Islet precursor cell (in vitro differentiated cells): ENCODE results near the gene KIAA0753.

Source experiments
- DNase-seq: peaks from one replicate; pipeline ENCODE4 v3.0.0-alpha.2; 2018

The KIAA0753 gene

GRCh38 chr17:6640536-6641246 lies at the start of gene KIAA0753, which contains the start of gene TXNDC17:
KIAA0753 (minus strand) TSS chr17:6640711; CDS start chr17:6635103, 5,608 bp downstream.
TXNDC17 (plus strand) TSS chr17:6641060; CDS start chr17:6641083, 23 bp downstream.
- DNase-seq = peak; percentile 98

GRCh38 chr17:6688944-6689343 lies 48.4 kb upstream of the KIAA0753 start:
- DNase-seq = no peak

GRCh38 chr17:6686026-6686425 lies 45.5 kb upstream of the KIAA0753 start:
- DNase-seq = no peak

GRCh38 chr17:6684881-6685767 lies 44.6 kb upstream of the KIAA0753 start:
- DNase-seq = no peak

- no peak for DNase-seq
These were observed 43.9 kb upstream of the KIAA0753 start for GRCh38 chr17:6684460-6684783.

- no peak for DNase-seq
These were observed 43.4 kb upstream of the KIAA0753 start for GRCh38 chr17:6683730-6684459.

GRCh38 chr17:6683081-6683684 lies 42.7 kb upstream of the KIAA0753 start:
- no peak for DNase-seq

- DNase-seq = no peak
These were observed 41.8 kb upstream of the KIAA0753 start for GRCh38 chr17:6682339-6682738.

GRCh38 chr17:6681671-6682070 lies 41.2 kb upstream of the KIAA0753 start:
- DNase-seq = no peak

- DNase-seq = no peak
These were observed 40.7 kb upstream of the KIAA0753 start for GRCh38 chr17:6681176-6681575.

- no peak for DNase-seq
These were observed 38.7 kb upstream of the KIAA0753 start for GRCh38 chr17:6679241-6679640.

- no peak for DNase-seq
These were observed 37.4 kb upstream of the KIAA0753 start for GRCh38 chr17:6677946-6678345.

- DNase-seq = no peak
These were observed 36.8 kb upstream of the KIAA0753 start for GRCh38 chr17:6677158-6677831.

GRCh38 chr17:6676802-6677157 lies 36.3 kb upstream of the KIAA0753 start:
- no peak for DNase-seq

- no peak for DNase-seq
These were observed 34.8 kb upstream of the KIAA0753 start for GRCh38 chr17:6675201-6675825.

- no peak for DNase-seq
These were observed 34.1 kb upstream of the KIAA0753 start for GRCh38 chr17:6674586-6674985.

- DNase-seq = peak; percentile 49
These were observed 30.9 kb upstream of the KIAA0753 start for GRCh38 chr17:6671431-6671830.

- peak; percentile 51 for DNase-seq
These were observed 30.5 kb upstream of the KIAA0753 start for GRCh38 chr17:6670999-6671398.

- DNase-seq = no peak
These were observed 30.1 kb upstream of the KIAA0753 start for GRCh38 chr17:6670571-6670970.

- DNase-seq = peak; percentile 87
These were observed 29.1 kb upstream of the KIAA0753 start for GRCh38 chr17:6669479-6670212.

GRCh38 chr17:6668727-6669425 lies 28.4 kb upstream of the KIAA0753 start:
- DNase-seq = peak; percentile 61
